SK-N-MC (cell line): Measurements from ENCODE around the gene PVALEF.

Experiments used
- DNase-seq: peaks from one replicate; pipeline ENCODE4 v3.0.0-alpha.2; 2011; ENCODE audit warnings: low read depth, low spot score
- H3K27ac ChIP-seq: fragments of 200-600 bp; sonication (generic); 2 replicates; pipeline ENCODE4 v1.5.1; 2016; ENCODE audit warnings: mixed run types
- H3K36me3 ChIP-seq: fragments of 200-600 bp; sonication (generic); 2 replicates; pipeline ENCODE4 v1.6.1; 2017; ENCODE audit warnings: antibody characterized with exemption, low read length, mixed read lengths; ENCODE audit not compliant: insufficient read depth
- H3K4me3 ChIP-seq: fragments of 200-600 bp; sonication (generic); 2 replicates; pipeline ENCODE4 v1.5.1; 2016
- H3K9ac ChIP-seq: fragments of 200-600 bp; sonication (generic); 2 replicates; pipeline ENCODE4 v1.8.0; 2017; ENCODE audit warnings: mixed run types, mixed read lengths; ENCODE audit not compliant: insufficient read length
- H3K9me3 ChIP-seq: fragments of 200-600 bp; sonication (generic); 2 replicates; pipeline ENCODE4 v1.6.1; 2017; ENCODE audit warnings: low read depth, mild to moderate bottlenecking, antibody characterized with exemption, low read length, moderate library complexity, mixed read lengths
- EZH2 ChIP-seq: fragments of 200-600 bp; sonication (generic); IDR thresholded peaks from one replicate; pipeline ENCODE4 v1.6.1; 2017; ENCODE audit warnings: antibody characterized with exemption
- FOXP2 ChIP-seq: optimal IDR thresholded peaks from 2 replicates; pipeline ENCODE3; 2011; ENCODE audit warnings: mild to moderate bottlenecking, moderate library complexity; ENCODE audit not compliant: insufficient read depth; ENCODE audit errors: extremely low read length, control extremely low read depth
- POLR2AphosphoS5 ChIP-seq: IDR thresholded peaks from 2 replicates; pipeline ENCODE4 v1.6.1; 2012; ENCODE audit warnings: mild to moderate bottlenecking, low read depth, low read length, borderline replicate concordance

Gene PVALEF

DNA sequence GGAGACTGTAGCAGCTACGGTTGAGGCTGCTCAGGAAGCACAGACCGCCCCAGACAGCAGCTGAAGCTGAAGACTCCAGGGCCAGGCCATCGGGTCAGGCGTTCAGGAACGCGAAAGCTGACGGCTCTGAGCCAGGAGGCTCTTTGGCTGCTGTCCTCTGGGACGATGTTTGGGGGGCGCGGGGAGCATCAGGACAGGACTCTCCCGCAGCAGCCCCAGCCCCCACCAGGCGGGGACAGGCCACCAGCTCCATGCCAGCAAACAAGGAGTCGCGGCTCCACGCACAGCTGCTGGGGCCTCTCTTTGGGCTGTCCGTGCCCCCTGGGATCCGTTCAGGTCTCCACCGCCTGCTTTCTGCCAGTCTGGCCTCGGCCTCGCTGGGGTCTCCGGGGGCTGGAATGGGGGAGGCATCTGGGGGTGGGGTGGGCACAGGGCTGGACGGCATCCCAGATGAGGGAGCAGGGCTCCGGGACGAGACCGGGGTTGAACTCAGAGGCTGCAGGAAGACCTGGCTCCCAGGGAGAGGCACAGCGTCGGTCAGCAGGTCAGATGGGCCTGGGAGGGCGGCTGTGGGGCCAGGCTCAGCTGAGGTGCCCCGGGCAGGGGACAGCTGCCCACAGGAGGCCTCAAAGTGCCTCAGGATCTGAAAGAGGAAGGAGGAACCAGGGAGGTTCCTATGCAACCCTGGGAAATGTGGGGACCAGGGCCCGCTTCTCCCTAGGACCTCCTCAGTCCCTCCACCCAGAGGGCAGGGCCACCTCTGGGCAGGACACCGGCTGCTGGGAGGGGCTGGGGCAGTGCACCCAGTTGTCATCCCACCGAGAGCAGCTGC, 63.7 kb downstream of the PVALEF start:
- no peak for TF ChIP-seq FOXP2
- TF ChIP-seq EZH2: no peak
- no peak for TF ChIP-seq POLR2AphosphoS5
- H3K27ac ChIP-seq: no peak overlapping the region
- H3K4me3 ChIP-seq: no peak overlapping the region
- H3K36me3 ChIP-seq: no peaks in the 10 kb centered on the region
- DNase-seq: no peak
- H3K9ac ChIP-seq: no peak overlapping the region
- H3K9me3 ChIP-seq: no peaks in the 10 kb centered on the region

GRCh38 chr17:81229666-81229920, 64.3 kb downstream of the PVALEF start:
- H3K36me3 ChIP-seq: no peaks in the 10 kb centered on the region
- H3K9ac ChIP-seq: no peak overlapping the region
- H3K4me3 ChIP-seq: no peak overlapping the region
- DNase-seq: no peak
- no peak for TF ChIP-seq POLR2AphosphoS5
- no peak for TF ChIP-seq FOXP2
- TF ChIP-seq EZH2: no peak
- no peak overlapping the region for H3K27ac ChIP-seq
- H3K9me3 ChIP-seq: no peaks in the 10 kb centered on the region

GRCh38 chr17:81230043-81230820, 64.9 kb downstream of the PVALEF start:
- H3K27ac ChIP-seq: no peak overlapping the region
- no peaks in the 10 kb centered on the region for H3K9me3 ChIP-seq
- no peaks in the 10 kb centered on the region for H3K36me3 ChIP-seq
- DNase-seq: no peak
- no peak for TF ChIP-seq POLR2AphosphoS5
- TF ChIP-seq EZH2: no peak
- TF ChIP-seq FOXP2: no peak
- no peak overlapping the region for H3K4me3 ChIP-seq
- H3K9ac ChIP-seq: no peak overlapping the region

DNA sequence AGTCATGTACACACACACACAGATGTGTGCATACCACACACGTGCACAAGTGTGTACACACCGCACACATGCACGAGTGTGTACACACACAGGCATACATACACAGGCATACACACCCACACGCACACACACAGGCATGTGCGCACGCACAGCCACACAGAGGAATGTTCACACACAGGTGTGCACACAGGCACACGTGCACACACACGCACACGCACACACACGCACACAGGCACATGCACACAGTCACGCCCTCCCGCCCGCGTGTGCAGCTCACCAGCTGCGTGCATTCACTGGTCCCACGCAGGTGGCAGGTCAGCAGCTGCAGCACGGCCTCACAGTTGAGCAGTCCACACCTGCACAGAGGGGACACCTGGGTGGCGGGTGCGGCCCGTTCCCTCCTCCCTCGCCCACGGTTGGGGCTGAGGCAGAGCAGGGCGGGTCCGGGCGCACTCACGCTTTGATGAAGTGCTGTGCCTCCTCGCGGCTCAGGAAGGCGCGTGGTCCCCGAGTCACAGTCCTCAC, 65.9 kb downstream of the PVALEF start:
- Histone ChIP-seq H3K9me3 (no peaks in the 10 kb centered on the region), H3K9ac (no peak overlapping the region), H3K4me3 (no peak overlapping the region), H3K27ac (no peak overlapping the region), H3K36me3 (no peaks in the 10 kb centered on the region)
- DNase-seq: no peak
- TF ChIP-seq FOXP2: no peak
- TF ChIP-seq POLR2AphosphoS5: no peak

- H3K27ac ChIP-seq: no peak overlapping the region
- H3K9me3 ChIP-seq: no peaks in the 10 kb centered on the region
- TF ChIP-seq FOXP2 (no peak), EZH2 (no peak), POLR2AphosphoS5 (no peak)
- H3K4me3 ChIP-seq: no peak overlapping the region
- no peaks in the 10 kb centered on the region for H3K36me3 ChIP-seq
- no peak overlapping the region for H3K9ac ChIP-seq
- DNase-seq: no peak
Measured at GRCh38 chr17:81231766-81232581, 66.7 kb downstream of the PVALEF start.
